HepG2 (cell line): ENCODE data around the gene IER2. TPM values are rescaled to one million over a fixed set of nuclear protein-coding genes. Genes with fewer than 3 reads are reported as not detected.

ENCODE experiments used
- AGO2 ChIP-seq: fragments of 200-400 bp; formaldehyde crosslinking; optimal IDR thresholded peaks from 2 replicates; pipeline ENCODE3; 2017; ENCODE audit warnings: mild to moderate bottlenecking, low read depth, low read length, moderate library complexity
- GFI1 ChIP-seq: sonication (generic); formaldehyde crosslinking; IDR thresholded peaks from 2 replicates; pipeline ENCODE4 v1.5.0; 2020; ENCODE audit warnings: missing genetic modification reagents, mild to moderate bottlenecking, borderline replicate concordance
- GLI4 ChIP-seq: sonication (generic); formaldehyde crosslinking; IDR thresholded peaks from 2 replicates; pipeline ENCODE4 v1.5.1; 2020; ENCODE audit warnings: missing genetic modification reagents, mild to moderate bottlenecking, moderate library complexity, borderline replicate concordance
- KDM5B ChIP-seq: sonication (generic); formaldehyde crosslinking; IDR thresholded peaks from 2 replicates; pipeline ENCODE4 v1.4.0; 2020; ENCODE audit warnings: missing genetic modification reagents, mild to moderate bottlenecking, borderline replicate concordance
- TRAFD1 ChIP-seq: sonication (generic); formaldehyde crosslinking; IDR thresholded peaks from 2 replicates; pipeline ENCODE4 v1.5.1; 2020; ENCODE audit warnings: missing genetic modification reagents, mild to moderate bottlenecking, borderline replicate concordance
- YY1 ChIP-seq: IDR thresholded peaks from 2 replicates; pipeline ENCODE4 v1.6.1; 2011; ENCODE audit warnings: low read length, low read depth, moderate library complexity, mild to moderate bottlenecking; ENCODE audit not compliant: insufficient read depth, insufficient replicate concordance
- ZBTB40 ChIP-seq, 2 experiments: fragments of 450-650 bp in 1 of 2; sonication (generic) in 1 of 2; formaldehyde crosslinking in 1 of 2; IDR thresholded peaks; 2 replicates each; pipeline versions ENCODE4 v1.6.1 to v1.8.0; 2016 to 2022; ENCODE audit warnings: antibody characterized with exemption in 1 of 2, mild to moderate bottlenecking in 1 of 2, missing genetic modification reagents in 1 of 2
- ZFP90 ChIP-seq: sonication (generic); formaldehyde crosslinking; IDR thresholded peaks from 2 replicates; pipeline ENCODE4 v1.8.0; 2022; ENCODE audit warnings: missing genetic modification reagents, mild to moderate bottlenecking, inconsistent platforms, borderline replicate concordance
- ZNF275 ChIP-seq: sonication (generic); formaldehyde crosslinking; IDR thresholded peaks from 2 replicates; pipeline ENCODE4 v1.8.0; 2022; ENCODE audit warnings: missing genetic modification reagents, mild to moderate bottlenecking, inconsistent platforms, borderline replicate concordance
- ZNF296 ChIP-seq: sonication (generic); formaldehyde crosslinking; conservative IDR thresholded peaks from 2 replicates; pipeline ENCODE4 v1.5.0; 2020; ENCODE audit warnings: mild to moderate bottlenecking, missing genetic modification reagents
- ZNF580 ChIP-seq: IDR thresholded peaks from 2 replicates; pipeline ENCODE4 v1.6.1; 2016; ENCODE audit warnings: low read depth, borderline replicate concordance
- ZNF639 ChIP-seq: conservative IDR thresholded peaks from 2 replicates; pipeline ENCODE4 v1.6.1; 2018; ENCODE audit warnings: missing genetic modification reagents
- ZSCAN30 ChIP-seq: sonication (generic); formaldehyde crosslinking; IDR thresholded peaks from 2 replicates; pipeline ENCODE4 v1.5.0; 2020; ENCODE audit warnings: mild to moderate bottlenecking, missing genetic modification reagents
- polyA plus RNA-seq, 8 experiments: library from polyadenylated mRNA; depleted of rRNA in 3 of 8; stranded (reverse) in 7 of 8; unstranded in 1 of 8; fragments of >200 nt; fragmentation: Illumina TruSeq in 4 of 8; extraction: Trizol in 4 of 8; gene quantifications; 2 replicates each; pipeline versions ENCODE4 v1.2.1 to v1.2.3, GENCODE V29; 2011 to 2016; ENCODE audit warnings: low read depth in 4 of 8, missing spikeins in 1 of 8, mixed read lengths in 1 of 8; ENCODE audit not compliant: insufficient read depth in 1 of 8
- total RNA-seq, 5 experiments: library from RNA; depleted of rRNA; stranded (reverse); fragments of >200 nt; fragmentation: Illumina TruSeq; extraction: Trizol; gene quantifications; 2 replicates each; pipeline ENCODE4 v1.2.3, GENCODE V29; 2016; ENCODE audit warnings: low read depth in 1 of 5

The IER2 gene
- total and polyA plus RNA-seq, 2 of the 13 experiments (the other 11 are each of a cell fraction or from before 2014, with no cell fraction given): 10.1 to 14.3 TPM

- TF ChIP-seq ZBTB40 (IDR thresholded peaks at IDR 0.05): no peak
- TF ChIP-seq ZBTB40 (CRISPR knock-in tag; IDR thresholded peaks at IDR 0.05): peak; percentile 35; the same call in 1 of the 2 replicates
- no peak for TF ChIP-seq TRAFD1 (CRISPR knock-in tag)
- peak; percentile 65; the same call in 1 of the 2 replicates for TF ChIP-seq ZNF296 (CRISPR knock-in tag)
- peak; percentile 31 for TF ChIP-seq AGO2
- no peak for TF ChIP-seq YY1
- TF ChIP-seq ZFP90 (CRISPR knock-in tag): 0 out of 2 replicates have a peak, but pooled peaks have one; percentile 0
- no peak for TF ChIP-seq GFI1
- peak; percentile 67 for TF ChIP-seq GLI4
- no peak for TF ChIP-seq ZNF580 (CRISPR knock-in tag)
- no peak; the same call in 1 of the 2 replicates for TF ChIP-seq ZNF275 (CRISPR knock-in tag)
- TF ChIP-seq ZNF639 (CRISPR knock-in tag): no peak
- TF ChIP-seq KDM5B: peak; percentile 58; the same call in 1 of the 2 replicates
- no peak for TF ChIP-seq ZSCAN30 (CRISPR knock-in tag)
Observed at GRCh38 chr19:13149628-13150186, 504 bp upstream of the IER2 start (continued).
